ENCODE data around the gene CLECL1. TPM values are rescaled to one million over a fixed set of nuclear protein-coding genes. Genes with fewer than 3 reads are reported as not detected.
"Not testable (repeated sequence)": the region's sequence is repeated elsewhere in the genome, so short reads cannot be mapped to it uniquely, and the experiment has no call there.

CLECL1 gene
- total RNA-seq, 1 donor from 2014 or later: not detected

GRCh38 chr12:9708853-9709252, 24.0 kb downstream of the CLECL1 start:
- no peaks in the 10 kb centered on the region for H3K4me1 ChIP-seq
- H3K27me3 ChIP-seq (ENCODE audit: low read depth): no peaks in the 10 kb centered on the region
- no peak overlapping the region for H3K4me3 ChIP-seq
- DNase-seq: no peak
- no peak overlapping the region for H3K27ac ChIP-seq (replicated peaks)
- no peak for TF ChIP-seq CTCF (IDR thresholded peaks at IDR 0.05; ENCODE audit: borderline replicate concordance)
- H3K36me3 ChIP-seq: no peaks in the 10 kb centered on the region
- intact Hi-C loops (cut with micrococcal nuclease): loop anchor here (5.0 kb wide), 1 partner anchor 77 kb away; no protein-coding TSS in a partner anchor
- peaks cover 4% of the 10 kb centered on the region for H3K9me3 ChIP-seq (replicated peaks)

GRCh38 chr12:9707864-9708808, 24.8 kb downstream of the CLECL1 start:
- no peaks in the 10 kb centered on the region for H3K36me3 ChIP-seq

GRCh38 chr12:9707356-9707755, 25.5 kb downstream of the CLECL1 start:
- TF ChIP-seq CTCF (IDR thresholded peaks at IDR 0.05; ENCODE audit: borderline replicate concordance): no peak
- H3K36me3 ChIP-seq: no peaks in the 10 kb centered on the region
- no peak overlapping the region for H3K4me3 ChIP-seq
- DNase-seq: no peak
- no peaks in the 10 kb centered on the region for H3K4me1 ChIP-seq
- no peaks in the 10 kb centered on the region for H3K27me3 ChIP-seq (ENCODE audit: low read depth)
- intact Hi-C loops (cut with micrococcal nuclease): loop anchor here (5.0 kb wide), 1 partner anchor 75 kb away; no protein-coding TSS in a partner anchor
- H3K9me3 ChIP-seq (replicated peaks): peaks cover 4% of the 10 kb centered on the region
- no peak overlapping the region for H3K27ac ChIP-seq (replicated peaks)

More at GRCh38 chr12:9707864-9708808, 24.8 kb downstream of the CLECL1 start:
- Histone ChIP-seq H3K27me3 (ENCODE audit: low read depth) (no peaks in the 10 kb centered on the region), H3K4me3 (no peak overlapping the region), H3K4me1 (no peaks in the 10 kb centered on the region), H3K9me3 (replicated peaks) (peaks cover 4% of the 10 kb centered on the region), H3K27ac (replicated peaks) (no peak overlapping the region)
- DNase-seq: peak; percentile 34
- peak; percentile 84 for TF ChIP-seq CTCF (IDR thresholded peaks at IDR 0.05; ENCODE audit: borderline replicate concordance)
- intact Hi-C loops (cut with micrococcal nuclease): loop anchor here (5.0 kb wide), 1 partner anchor 76 kb away; no protein-coding TSS in a partner anchor

GRCh38 chr12:9706086-9706685, 26.7 kb downstream of the CLECL1 start:
- no peak for DNase-seq
- Histone ChIP-seq H3K27ac (replicated peaks) (no peak overlapping the region), H3K9me3 (replicated peaks) (peaks cover 10% of the 10 kb centered on the region), H3K36me3 (no peaks in the 10 kb centered on the region), H3K27me3 (ENCODE audit: low read depth) (no peaks in the 10 kb centered on the region), H3K4me3 (no peak overlapping the region), H3K4me1 (no peaks in the 10 kb centered on the region)
- intact Hi-C loops (cut with micrococcal nuclease): loop anchor here (5.0 kb wide), 1 partner anchor 74 kb away; no protein-coding TSS in a partner anchor
- TF ChIP-seq CTCF (IDR thresholded peaks at IDR 0.05; ENCODE audit: borderline replicate concordance): no peak

GRCh38 chr12:9704561-9704960, 28.3 kb downstream of the CLECL1 start:
- H3K4me3 ChIP-seq; H3K27me3 ChIP-seq (ENCODE audit: low read depth); H3K27ac ChIP-seq (replicated peaks); DNase-seq; H3K36me3 ChIP-seq; intact Hi-C loops (cut with micrococcal nuclease); H3K9me3 ChIP-seq (replicated peaks): not testable (repeated sequence)
- H3K4me1 ChIP-seq: peaks cover 15% of the 10 kb centered on the region

All from left ventricle myocardium inferior (tissue), 1 donor.